Stimulated activated CD8-positive, alpha-beta memory T cell treated with anti-CD3 and anti-CD28 coated beads, Interleukin-7, amount 100 ng/mL, for 1 hour (primary cell): ENCODE data around the gene FNDC11.
"Not testable (repeated sequence)": the region's sequence is repeated elsewhere in the genome, so short reads cannot be mapped to it uniquely, and the experiment has no call there.

ENCODE experiments used
- DNase-seq, 2 donors: peaks; one replicate each; pipeline ENCODE4 v3.0.0-alpha.2; 2020; ENCODE audit warnings: low read depth in 2 of 2

The FNDC11 gene

GRCh38 chr20:63598479-63599395, 44.8 kb downstream of the FNDC11 start:
- DNase-seq = no peak

DNA sequence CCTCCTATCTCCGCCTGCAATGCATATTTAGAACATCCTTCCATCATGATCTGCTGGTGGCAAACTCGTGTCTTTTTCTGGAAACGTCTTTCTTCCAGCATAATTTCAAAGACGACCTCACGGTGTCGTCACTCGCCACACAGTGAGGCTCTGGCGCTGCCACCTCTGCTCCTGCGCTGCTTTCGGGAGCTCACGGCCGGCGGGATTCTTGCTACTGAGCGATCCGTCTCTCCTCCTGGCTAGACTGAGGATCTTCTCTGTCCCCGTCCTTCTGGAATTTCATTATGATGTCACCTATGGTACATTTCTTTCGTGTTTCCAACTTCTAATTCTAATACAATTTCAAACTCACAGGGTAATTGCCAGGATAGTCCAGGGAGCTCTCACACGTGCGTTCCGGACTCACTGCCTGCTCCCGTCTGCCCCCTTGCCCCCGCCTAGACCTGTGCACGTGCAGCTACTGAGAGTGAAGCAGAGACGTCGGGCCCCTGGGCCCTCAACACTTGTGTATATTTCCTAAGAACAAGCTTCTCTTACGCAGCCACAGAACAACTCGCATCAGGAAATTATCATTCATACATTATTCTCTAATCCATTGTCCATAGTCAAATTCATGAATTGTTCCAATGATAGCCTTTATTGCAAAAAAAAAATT, 45.6 kb downstream of the FNDC11 start:
- DNase-seq = no peak

- not testable (repeated sequence) for DNase-seq
Observed at GRCh38 chr20:63601679-63602078, 47.7 kb downstream of the FNDC11 start.

GRCh38 chr20:63602321-63602720, 48.4 kb downstream of the FNDC11 start:
- DNase-seq = no peak
